ENCODE results near the gene MAST4. TPM values are rescaled to one million over a fixed set of nuclear protein-coding genes. Genes with fewer than 3 reads are reported as not detected.

MAST4 gene
- total and polyA plus RNA-seq, 2 of the 8 experiments (the other 6 are each of a cell fraction or from before 2014, with no cell fraction given): 1.5 to 2.6 TPM

GRCh38 chr5:66841264-66841663 lies 245.1 kb downstream of the MAST4 start:
- Histone ChIP-seq H3K4me1 (replicated peaks in 1 of 4; ENCODE audit: control insufficient read depth in 3 of 4, insufficient read depth in 4 of 4, low read length in 3 of 4) (peaks cover 0 to 15% (median 12%) of the 10 kb centered on the region in 4 experiments; a peak in 3 of 7 replicates), H3K4ac (replicated peaks; ENCODE audit: insufficient read length, low read depth, low read length) (no peak overlapping the region), H2BK15ac (ENCODE audit: low read length) (no peak overlapping the region), H2AFZ (ENCODE audit: low read length) (no peak overlapping the region), H3K4me2 (ENCODE audit: insufficient read depth in 1 of 2, low read depth in 2 of 2, low read length in 2 of 2) (no peak overlapping the region; a peak in 1 of 4 replicates), H3K36me3 (ENCODE audit: control insufficient read depth in 2 of 4, insufficient read depth in 4 of 4, low read length in 3 of 4) (no peaks in the 10 kb centered on the region), H4K91ac (replicated peaks; ENCODE audit: insufficient read length, low read length) (no peak overlapping the region), H4K20me1 (replicated peaks in 1 of 2; ENCODE audit: control insufficient read depth in 1 of 2, insufficient read depth in 2 of 2, low read length in 2 of 2) (no peaks in the 10 kb centered on the region), H2BK12ac (ENCODE audit: low read depth, low read length) (no peak overlapping the region), H4K5ac (ENCODE audit: insufficient read length, low read depth, low read length) (no peak overlapping the region), H3K79me2 (ENCODE audit: control insufficient read depth in 1 of 2, insufficient read depth in 2 of 2, low read length in 2 of 2) (no peaks in the 10 kb centered on the region), H3K14ac (ENCODE audit: insufficient read length) (no peak overlapping the region), H2BK20ac (ENCODE audit: low read length) (no peak overlapping the region), H3K18ac (ENCODE audit: extremely low read depth, low read length) (no peak overlapping the region), H3K9me3 (ENCODE audit: insufficient read depth in 2 of 2, low read depth in 1 of 2, low read length in 1 of 2) (no peaks in the 10 kb centered on the region), H3K79me1 (ENCODE audit: low read depth, low read length) (no peaks in the 10 kb centered on the region), H3K9ac (replicated peaks in 1 of 4; ENCODE audit: extremely low read depth in 1 of 4, low read depth in 3 of 4, low read length in 3 of 4) (no peak overlapping the region), H4K8ac (ENCODE audit: extremely low read depth, insufficient read depth, low read length) (no peak overlapping the region), H3K56ac (replicated peaks; ENCODE audit: insufficient read length, low read depth, low read length) (no peak overlapping the region), H3K4me3 (ENCODE audit: extremely low read depth in 1 of 4, insufficient read depth in 2 of 4, low read depth in 3 of 4, low read length in 4 of 4) (no peak overlapping the region), H3K27ac (ENCODE audit: low read depth, low read length) (no peak overlapping the region), H3K23ac (ENCODE audit: insufficient read length) (no peak overlapping the region), H3K23me2 (ENCODE audit: low read depth, low read length) (no peaks in the 10 kb centered on the region), H3K27me3 (replicated peaks in 1 of 4; ENCODE audit: control insufficient read depth in 3 of 4, extremely low read depth in 1 of 4, insufficient read depth in 3 of 4, low read length in 3 of 4) (no peaks in the 10 kb centered on the region), H2BK5ac (ENCODE audit: low read depth, low read length) (no peak overlapping the region), H2BK120ac (replicated peaks; ENCODE audit: low read depth, low read length) (no peak overlapping the region), H2AK5ac (ENCODE audit: low read depth, low read length) (no peak overlapping the region)
- DNase-seq (ENCODE audit: low read depth in 1 of 2, low spot score in 2 of 2) (no peak), FAIRE-seq (no peak)
- 83% methylated on average over 1 of the region's 1 CpG; no CpG with 5 or more reads in 1 of the 2 experiments for WGBS, 2 experiments (ENCODE audit: extremely low coverage in 1 of 2, insufficient coverage in 1 of 2, insufficient read length in 1 of 2, insufficient replicate concordance in 2 of 2, low coverage in 1 of 2, low lambda C conversion rate in 2 of 2, missing lambda C conversion rate in 1 of 2)
- TF ChIP-seq, protein P1, sequence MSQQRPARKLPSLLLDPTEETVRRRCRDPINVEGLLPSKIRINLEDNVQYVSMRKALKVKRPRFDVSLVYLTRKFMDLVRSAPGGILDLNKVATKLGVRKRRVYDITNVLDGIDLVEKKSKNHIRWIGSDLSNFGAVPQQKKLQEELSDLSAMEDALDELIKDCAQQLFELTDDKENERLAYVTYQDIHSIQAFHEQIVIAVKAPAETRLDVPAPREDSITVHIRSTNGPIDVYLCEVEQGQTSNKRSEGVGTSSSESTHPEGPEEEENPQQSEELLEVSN (IDR thresholded peaks at IDR 0.05): no peak
- TF ChIP-seq GABPA (IDR thresholded peaks at IDR 0.05; ENCODE audit: borderline replicate concordance, insufficient read depth, low read length): no peak
- TF ChIP-seq SIX5 (IDR thresholded peaks at IDR 0.05; ENCODE audit: low read depth, low read length): no peak
- no peak for TF ChIP-seq RFX5 (IDR thresholded peaks at IDR 0.05; ENCODE audit: borderline replicate concordance, low read depth, low read length)
- CTCF ChIA-PET (ENCODE audit: partially characterized antibody): interaction anchor here (2.4 kb wide), 1 partner anchor 11 kb away, joined by 7 read pairs; no protein-coding TSS in a partner anchor
- POLR2A ChIA-PET (ENCODE audit: partially characterized antibody): interaction anchor here (2.0 kb wide), 1 partner anchor 13 kb away, joined by 4 read pairs; no protein-coding TSS in a partner anchor

Measured in H1 (cell line).